SKM-1 (cell line): ENCODE measurements around the gene SLU7.

Experiments
- DNase-seq: peaks from one replicate; lab custom pipeline; 2025; ENCODE audit not compliant: unreplicated experiment; lab: John Stamatoyannopoulos, UW

Gene SLU7

DNA sequence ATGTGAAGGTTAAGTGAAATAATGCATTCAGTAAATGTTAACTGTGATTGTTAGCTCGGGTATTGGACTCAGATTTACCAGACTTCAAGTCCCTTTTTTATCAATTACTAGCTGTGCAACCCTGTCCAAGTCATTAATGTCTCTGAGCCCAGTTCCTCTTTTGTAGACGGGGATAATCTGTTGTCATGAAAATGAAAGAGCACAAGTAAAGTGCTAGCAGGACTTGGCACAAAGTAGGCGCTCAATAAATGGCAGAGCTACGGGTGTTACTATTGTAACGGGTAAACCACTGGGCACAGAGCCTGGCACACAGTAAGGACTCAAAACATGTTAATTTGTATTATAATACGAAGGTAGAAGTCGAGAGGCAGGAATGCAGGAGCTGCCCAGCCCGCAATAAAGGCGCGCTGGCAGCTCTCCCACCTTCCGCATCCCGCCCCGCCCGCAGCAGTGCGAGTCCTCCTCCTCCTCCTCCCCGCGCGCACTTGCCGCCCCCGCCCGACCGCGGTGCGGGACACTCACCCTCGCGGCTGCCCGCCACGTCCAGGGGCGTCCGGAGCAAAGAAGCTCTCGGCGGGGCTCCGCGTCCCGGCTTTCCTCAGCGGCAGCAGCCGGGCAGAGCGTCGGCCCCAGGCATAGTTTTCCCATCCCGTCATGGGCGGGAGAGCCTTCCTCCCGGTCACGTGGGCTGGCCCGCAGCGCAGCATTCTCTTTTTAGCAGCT lies 48.7 kb downstream of the SLU7 start, which contains the start of gene C1QTNF2:
TSS of gene C1QTNF2 (minus strand) at position 637 of the 723 bp plus-strand sequence. CDS start 15,615 bp downstream, outside the sequence.
- no peak for DNase-seq

DNA sequence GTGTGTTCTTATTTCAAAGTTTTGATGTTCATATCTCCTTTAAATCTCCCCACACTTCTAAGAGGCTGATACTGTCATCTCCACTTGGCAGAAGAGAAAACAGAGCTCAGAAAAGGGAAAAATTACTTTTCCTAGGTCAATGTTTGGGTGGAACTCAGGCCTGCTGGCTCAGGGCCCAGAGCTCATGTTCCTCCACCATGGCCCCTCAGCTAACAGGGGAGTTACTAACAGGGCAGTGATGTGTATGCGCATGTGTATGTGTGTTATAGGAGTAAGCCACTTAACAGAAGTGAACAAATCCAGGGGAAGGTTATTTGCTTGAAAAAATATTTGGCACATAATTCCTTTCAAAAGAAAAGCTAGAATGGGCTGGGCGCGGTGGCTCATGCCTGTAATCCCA lies 51.0 kb downstream of the SLU7 start:
- DNase-seq = no peak

DNA sequence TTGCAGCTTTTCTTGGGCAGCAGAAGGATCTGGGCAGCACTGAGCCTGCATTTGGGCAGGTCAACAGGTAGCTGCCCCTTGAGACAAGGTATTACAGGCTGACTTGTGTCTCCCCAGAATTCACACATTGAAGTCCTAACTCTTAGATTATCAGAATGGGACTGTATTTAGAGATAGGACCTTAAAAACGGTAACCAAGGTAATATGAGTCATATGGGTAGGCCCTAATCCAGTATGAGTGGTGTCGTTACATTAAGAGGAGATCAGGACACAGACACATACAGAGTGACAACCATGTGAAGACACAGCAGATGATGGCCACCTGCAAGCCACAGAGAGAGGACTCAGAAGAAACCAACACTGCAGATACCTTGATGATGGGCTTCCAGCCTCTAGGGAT lies 51.6 kb downstream of the SLU7 start:
- no peak for DNase-seq

DNA sequence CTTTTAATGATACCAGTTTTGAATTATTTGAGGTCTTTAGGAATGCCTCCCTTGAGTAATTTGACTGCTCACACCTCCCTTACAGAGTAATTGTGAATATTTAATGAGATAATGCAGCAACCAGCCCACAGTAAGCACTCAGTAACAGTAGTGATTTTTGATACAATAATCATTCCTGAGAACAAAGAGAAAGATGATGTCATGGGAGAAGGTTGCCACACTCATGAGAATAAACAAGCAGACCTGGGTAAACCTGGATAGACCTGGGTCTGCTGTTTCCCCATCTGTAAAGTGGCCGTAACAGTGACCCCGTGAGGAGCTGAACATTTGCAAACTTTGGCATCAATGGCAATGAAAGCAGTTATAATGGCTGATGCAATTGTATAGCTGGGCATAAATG lies 52.7 kb downstream of the SLU7 start:
- no peak for DNase-seq

DNA sequence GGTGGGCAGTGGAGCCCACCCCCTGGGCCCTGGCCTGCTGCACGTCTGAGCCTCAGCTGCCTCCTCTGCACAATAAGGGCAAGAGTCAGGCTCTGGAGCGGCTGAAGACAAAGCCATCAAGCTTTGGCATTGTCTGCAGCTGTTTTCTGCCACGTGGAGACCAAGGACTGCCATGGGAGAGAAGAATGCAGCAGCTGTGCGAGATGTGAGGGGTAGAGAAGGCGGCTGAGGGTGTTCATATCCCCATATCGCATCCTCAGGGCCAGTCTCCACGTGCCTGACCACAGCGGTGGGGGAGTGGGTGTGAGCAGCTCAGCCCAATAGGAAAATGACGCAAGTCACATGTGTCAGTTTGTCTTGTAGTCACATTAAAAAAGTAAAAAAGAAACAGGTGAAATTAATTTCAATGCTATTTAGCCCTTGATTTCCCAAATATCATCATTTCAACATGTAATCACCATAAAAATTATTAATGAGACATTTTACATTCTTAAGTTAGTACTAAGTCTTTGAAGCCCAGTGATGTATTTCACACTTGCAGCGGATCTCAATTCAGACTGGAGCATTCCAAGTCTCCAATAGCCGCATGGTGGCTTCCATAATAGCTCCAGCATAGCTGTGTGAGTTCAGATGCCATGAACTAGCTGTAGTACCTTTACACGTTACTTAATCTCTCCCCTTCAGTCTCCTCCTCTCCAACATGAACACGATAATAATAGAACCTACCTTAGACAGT lies 55.1 kb downstream of the SLU7 start:
- no peak for DNase-seq

DNA sequence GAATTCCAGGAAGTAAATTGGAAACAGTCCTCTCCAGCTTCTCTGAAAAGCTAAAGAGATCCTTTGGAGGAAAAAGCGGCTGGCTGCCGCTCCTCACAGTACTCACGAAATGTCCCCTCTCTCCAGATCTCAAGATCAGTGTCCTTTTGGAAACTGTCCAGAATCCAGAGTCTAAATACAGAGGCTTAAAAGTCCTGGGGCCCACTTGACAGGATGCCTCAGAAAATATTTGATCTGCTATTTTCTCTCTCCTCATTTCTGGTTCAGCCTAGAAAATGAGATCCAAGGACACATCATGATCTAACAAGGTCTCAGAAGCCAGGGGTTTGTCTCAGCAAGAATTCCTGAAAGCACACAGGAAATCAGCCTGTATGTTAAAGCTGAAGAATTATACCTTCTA lies 55.7 kb downstream of the SLU7 start:
- DNase-seq = no peak

DNA sequence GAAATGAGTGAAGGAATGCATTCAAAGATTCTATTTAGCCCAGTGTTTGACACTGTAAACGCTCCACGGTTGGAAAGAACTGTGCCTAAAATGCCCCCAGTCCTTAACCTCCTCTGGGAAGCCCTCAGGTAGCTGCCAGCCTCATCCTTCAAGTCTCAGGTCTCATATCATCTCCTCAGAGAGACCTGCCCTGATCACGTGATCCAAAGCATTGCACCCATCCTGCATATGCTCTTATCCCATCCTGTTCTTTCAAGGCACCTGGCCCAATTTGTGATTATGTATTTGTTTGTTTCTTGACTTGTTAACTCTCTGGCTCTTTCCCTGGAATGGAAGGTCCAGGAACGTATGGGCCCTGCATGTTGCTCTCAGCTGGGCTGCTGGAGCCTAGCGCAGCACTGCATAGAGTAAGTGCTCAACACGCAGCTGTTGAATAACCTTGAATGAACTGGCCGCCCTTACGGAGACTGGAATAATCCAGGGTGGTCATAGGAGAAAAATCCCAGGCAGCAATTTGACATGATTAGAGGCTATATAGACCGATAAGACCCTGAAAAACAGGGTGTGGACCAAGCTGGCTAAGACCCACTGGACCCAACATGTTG lies 57.2 kb downstream of the SLU7 start:
- DNase-seq = no peak

DNA sequence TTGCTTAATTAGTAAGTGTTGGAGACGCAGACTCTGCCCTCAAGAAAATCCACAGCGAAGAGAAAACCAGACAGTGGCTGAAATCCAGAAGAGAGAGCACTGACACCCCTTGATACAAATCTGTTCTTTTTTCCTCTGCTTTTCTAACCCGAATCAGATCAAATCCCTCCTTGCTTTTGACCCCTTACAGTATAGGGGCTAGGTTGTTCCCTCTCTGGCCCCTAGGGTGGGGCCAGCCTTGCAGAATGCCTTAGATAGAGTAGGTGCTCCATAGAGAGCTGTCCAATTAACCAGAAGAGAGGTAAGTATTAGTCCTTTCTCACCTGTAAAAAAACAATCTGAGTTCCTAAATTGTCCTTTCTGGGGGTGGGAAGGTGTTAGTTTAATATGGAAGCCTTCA lies 58.6 kb downstream of the SLU7 start:
- DNase-seq = no peak

DNA sequence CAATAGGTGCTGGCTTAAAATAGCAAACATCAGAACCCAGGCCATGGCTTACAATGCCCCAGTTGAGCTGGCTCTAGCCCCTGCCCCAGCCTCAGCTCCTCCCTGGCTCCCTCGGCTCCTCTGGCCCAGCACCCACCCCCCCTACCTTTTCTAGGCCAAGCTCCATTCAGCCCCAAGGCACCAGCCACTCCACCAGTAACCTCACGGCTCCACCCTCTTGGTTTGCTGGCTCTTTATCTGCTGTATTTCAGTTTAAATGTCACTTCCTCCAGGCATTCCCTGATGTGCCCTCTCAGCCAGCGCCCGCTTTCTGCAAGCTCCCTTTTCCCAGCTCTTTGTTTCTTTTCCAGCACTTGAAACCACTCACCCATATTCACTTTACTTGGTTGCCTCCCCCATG lies 59.1 kb downstream of the SLU7 start:
- no peak for DNase-seq

DNA sequence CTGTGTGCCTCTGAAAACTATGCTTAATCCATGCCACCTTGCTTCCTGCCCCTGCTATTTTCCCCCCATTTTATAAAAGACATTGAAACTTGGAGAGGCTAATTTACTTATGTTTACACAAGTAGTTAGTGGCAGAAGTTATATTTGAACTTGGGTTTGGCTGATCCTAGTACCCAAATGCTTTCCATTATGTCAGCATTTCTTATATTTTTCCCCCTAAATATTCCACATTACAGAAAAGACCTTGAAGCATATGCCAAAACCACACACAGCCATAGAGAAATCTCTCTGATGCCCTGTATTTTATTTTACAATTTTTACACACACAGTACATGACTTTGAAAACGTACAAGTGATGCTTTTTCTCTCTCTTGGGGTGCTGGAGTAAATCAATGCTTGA lies 59.6 kb downstream of the SLU7 start:
- DNase-seq = no peak

DNA sequence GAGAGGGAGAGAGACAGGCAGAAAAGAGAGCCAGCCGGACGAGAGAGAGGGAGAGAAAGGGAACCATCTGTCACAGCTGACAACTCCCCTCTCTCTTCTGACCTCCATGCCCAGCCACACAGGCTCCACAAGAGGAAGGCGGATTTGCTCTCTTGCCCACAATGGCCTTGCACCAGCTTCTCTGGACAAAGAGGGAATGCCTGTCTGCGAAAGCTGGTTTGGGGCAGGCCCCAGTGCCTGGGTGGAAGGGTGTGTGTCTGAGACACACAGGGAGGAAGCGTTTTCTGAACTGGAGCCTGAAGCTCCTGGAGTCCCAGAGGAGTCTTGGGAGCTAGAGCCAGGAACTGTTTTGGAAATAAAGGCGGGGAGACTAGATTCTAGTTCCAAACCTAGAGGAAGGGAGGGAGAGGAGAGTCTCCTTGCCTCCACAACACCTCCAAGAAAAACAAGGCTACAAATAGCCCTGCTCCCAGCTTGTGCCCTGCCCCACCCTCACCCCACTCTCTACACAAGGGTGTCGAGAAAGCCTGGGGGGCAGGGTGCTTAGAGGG lies 60.9 kb downstream of the SLU7 start:
- DNase-seq = no peak

DNA sequence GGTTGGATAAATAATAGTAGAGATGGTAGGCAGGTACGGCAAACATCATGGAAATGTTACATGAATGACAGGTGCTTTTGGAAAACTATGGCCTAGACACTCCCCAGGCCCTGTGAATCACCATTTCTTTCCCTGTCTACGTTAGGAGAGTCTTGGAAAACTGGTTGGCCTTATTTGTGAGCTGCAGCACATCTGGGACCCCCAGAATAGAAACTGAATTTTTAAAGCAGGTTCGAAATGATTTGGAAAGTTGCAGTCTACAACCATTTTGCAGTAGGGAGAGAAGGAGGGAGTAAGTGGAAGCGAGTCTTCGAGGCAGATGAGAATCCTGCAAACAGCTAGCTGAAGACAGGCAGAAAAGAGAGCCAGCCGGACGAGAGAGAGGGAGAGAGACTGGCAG lies 61.5 kb downstream of the SLU7 start:
- DNase-seq = no peak

DNA sequence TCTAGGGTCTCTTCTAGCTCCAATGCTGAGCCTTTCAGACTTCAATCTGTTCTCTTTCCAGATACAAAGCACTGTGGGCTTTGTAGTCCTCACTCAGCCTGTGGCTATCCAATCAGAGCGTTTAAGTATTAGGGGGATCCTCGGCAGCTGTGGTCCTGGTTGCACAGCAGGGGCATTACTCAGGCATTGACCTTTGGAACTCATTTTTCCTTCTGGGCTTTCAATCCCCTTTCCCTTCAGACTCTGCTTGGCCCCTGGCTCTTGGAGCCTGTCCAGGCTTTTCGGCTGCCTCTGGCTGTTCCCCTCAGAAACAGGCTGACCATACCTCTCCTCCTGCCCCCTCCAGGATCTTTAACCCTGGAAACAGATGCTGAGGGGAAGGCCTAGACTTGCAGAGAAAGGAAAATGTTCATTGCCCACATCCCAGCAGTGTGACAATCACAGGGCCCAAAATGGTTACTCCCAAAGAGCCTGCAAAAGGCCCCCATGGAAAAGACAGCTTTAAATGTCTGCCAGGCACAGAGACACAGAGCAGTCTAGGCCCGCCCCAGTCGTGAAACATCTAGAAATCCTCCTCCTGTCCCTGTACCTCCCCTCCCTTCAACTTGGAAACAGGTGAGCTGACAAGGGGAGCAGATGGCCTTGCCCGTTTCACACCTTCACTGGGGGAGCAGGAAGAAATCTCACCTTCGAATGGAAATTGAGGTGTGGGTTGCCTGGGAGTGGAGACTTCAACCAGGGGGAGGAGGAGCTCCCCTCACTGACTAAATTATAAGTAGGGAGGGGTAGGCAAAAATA lies 62.1 kb downstream of the SLU7 start:
- DNase-seq = no peak

DNA sequence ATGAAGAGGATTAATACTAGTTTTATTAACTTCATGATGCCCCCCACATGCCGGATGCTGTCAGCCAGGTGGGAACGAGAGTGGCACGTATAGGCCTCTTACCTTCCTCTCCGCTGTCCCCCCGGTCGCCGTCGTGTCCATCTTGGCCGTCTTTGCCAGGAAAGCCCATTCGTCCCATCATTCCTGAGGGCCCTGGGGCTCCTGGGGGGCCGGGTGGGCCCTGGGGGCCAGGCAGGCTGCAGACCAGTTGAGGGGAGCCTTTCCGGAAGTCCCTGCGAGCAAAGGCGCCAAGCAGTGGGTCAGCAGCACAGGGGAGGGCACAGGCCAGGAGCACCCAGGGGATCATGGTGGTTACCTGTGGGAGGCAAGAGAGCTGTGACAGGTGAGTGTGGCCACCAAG lies 64.2 kb downstream of the SLU7 start:
- DNase-seq = no peak

DNA sequence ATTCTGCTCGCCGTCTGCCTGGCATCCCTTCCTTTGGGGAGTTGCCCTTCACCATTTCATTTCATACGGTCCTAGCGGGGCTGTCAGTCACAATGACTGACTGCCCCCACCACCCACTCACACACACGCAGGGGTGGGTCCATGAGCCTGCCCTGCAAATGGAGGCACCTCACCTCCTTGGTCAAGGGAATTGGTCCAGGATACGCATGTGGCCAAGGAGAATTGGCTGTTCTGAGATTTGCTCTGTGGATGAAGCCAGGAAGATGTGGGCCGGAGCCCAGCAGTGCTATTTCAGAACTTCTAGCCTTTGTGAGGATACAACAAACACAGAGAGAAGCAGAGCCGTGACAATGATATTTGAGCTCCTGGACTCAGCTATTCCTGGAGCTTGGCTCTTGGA lies 65.5 kb downstream of the SLU7 start:
- DNase-seq = no peak

DNA sequence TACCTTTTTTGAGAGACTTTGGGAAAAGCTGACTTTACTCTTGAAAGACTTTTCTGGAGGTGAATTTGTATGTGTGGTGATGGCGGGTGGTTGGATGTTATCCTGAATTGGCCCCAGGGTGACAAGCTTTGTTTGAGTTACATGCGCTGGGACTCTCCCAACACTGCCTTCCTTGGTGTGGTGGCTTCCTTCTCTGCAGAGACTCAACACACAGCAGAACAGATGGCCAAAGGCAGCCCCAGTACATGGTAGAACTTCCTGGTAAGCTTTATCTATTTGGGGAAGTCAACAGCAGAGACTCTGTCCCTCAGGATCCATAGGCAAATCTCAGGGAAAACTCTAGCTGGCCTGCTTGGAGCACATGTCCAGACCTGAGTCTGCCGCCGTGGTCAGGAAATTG lies 66.6 kb downstream of the SLU7 start:
- no peak for DNase-seq
